Esophagus squamous epithelium (tissue), 4 donors: ENCODE measurements around the gene DES.

Experiments used
- CTCF ChIP-seq, 6 experiments: fragments of 450-650 bp in 4 of 6; fragments of 200-600 bp in 2 of 6; sonication (generic) in 2 of 6; IDR thresholded peaks; one replicate each; pipeline ENCODE4 v1.5.1; 2016 to 2019; ENCODE audit warnings: antibody characterized with exemption in 6 of 6, mild to moderate bottlenecking in 4 of 6, moderate library complexity in 4 of 6
- POLR2A ChIP-seq, 4 donors: fragments of 450-650 bp; IDR thresholded peaks; one replicate each; pipeline ENCODE4 v1.6.1; 2017; ENCODE audit warnings: antibody characterized with exemption in 4 of 4, mild to moderate bottlenecking in 4 of 4, moderate library complexity in 3 of 4

GRCh38 chr2:219473511-219473910 lies 55.3 kb downstream of the DES start:
- TF ChIP-seq POLR2A (IDR thresholded peaks at IDR 0.05): no peak
- no peak for TF ChIP-seq CTCF (IDR thresholded peaks at IDR 0.05)
